H1 (cell line): ENCODE results near the gene ADM5. TPM values are rescaled to one million over a fixed set of nuclear protein-coding genes. Genes with fewer than 3 reads are reported as not detected.

Source experiments
- CTCF ChIA-PET: fragments of 300-600 bp; sonication (Branson Sonifier 250); formaldehyde crosslinking; loops from one replicate; lab custom pipeline; 2021; ENCODE audit not compliant: partially characterized antibody; lab: Charles Lee
- POLR2A ChIA-PET: fragments of 300-600 bp; sonication (Branson Sonifier 250); formaldehyde crosslinking; loops from one replicate; lab custom pipeline; 2021; ENCODE audit warnings: inconsistent platforms; ENCODE audit not compliant: partially characterized antibody; lab: Charles Lee
- DNase-seq, 2 experiments: peaks; one replicate each; pipeline versions ENCODE4 v3.0.0 to v3.0.0-alpha.2; 2010 to 2022; ENCODE audit warnings: low spot score in 2 of 2, low read depth in 1 of 2, mixed read lengths in 1 of 2
- FAIRE-seq: peaks from 2 replicates; lab custom pipeline; 2011; peaks lifted over from hg19 to GRCh38; lab: Jason Lieb, UNC
- H2AFZ ChIP-seq: 2 replicates; pipeline ENCODE4 v1.8.1; 2012; ENCODE audit warnings: low read length, inconsistent platforms
- H2AK5ac ChIP-seq: 2 replicates; pipeline ENCODE4 v1.6.1; 2013; ENCODE audit warnings: low read depth, low read length
- H2BK120ac ChIP-seq: replicated peaks from 2 replicates; pipeline ENCODE3; 2013; ENCODE audit warnings: low read depth, low read length, inconsistent platforms
- H2BK12ac ChIP-seq: 2 replicates; pipeline ENCODE4 v1.6.1; 2013; ENCODE audit warnings: low read depth, low read length
- H2BK15ac ChIP-seq: 2 replicates; pipeline ENCODE4 v1.6.1; 2013; ENCODE audit warnings: low read length
- H2BK20ac ChIP-seq: 2 replicates; pipeline ENCODE4 v1.6.1; 2013; ENCODE audit warnings: low read length
- H2BK5ac ChIP-seq: 2 replicates; pipeline ENCODE4 v1.6.1; 2013; ENCODE audit warnings: low read depth, low read length
- H3K14ac ChIP-seq: 2 replicates; pipeline ENCODE4 v1.6.1; 2013; ENCODE audit warnings: inconsistent platforms; ENCODE audit not compliant: insufficient read length
- H3K18ac ChIP-seq: 2 replicates; pipeline ENCODE4 v1.6.1; 2013; ENCODE audit warnings: low read length; ENCODE audit errors: extremely low read depth
- H3K23ac ChIP-seq: 2 replicates; pipeline ENCODE4 v1.6.1; 2013; ENCODE audit warnings: inconsistent platforms; ENCODE audit not compliant: insufficient read length
- H3K23me2 ChIP-seq: 2 replicates; pipeline ENCODE4 v1.6.1; 2013; ENCODE audit warnings: low read depth, low read length
- H3K27ac ChIP-seq: 2 replicates; pipeline ENCODE4 v1.6.1; 2011; ENCODE audit warnings: low read depth, low read length, inconsistent platforms
- H3K27me3 ChIP-seq, 4 experiments: replicated peaks in 1 of 4; 1 replicate in 1 of 4; 2 replicates in 3 of 4; pipeline versions ENCODE4 v1.6.1 to v1.8.1; 2011 to 2013; ENCODE audit warnings: low read length in 3 of 4, mild to moderate bottlenecking in 3 of 4, inconsistent platforms in 2 of 4, mixed read lengths in 2 of 4, moderate library complexity in 1 of 4; ENCODE audit not compliant: control insufficient read depth in 3 of 4, insufficient read depth in 3 of 4; ENCODE audit errors: extremely low read depth in 1 of 4
- H3K36me3 ChIP-seq, 4 experiments: 2 replicates each; pipeline versions ENCODE4 v1.6.1 to v1.8.1; 2011 to 2013; ENCODE audit warnings: mild to moderate bottlenecking in 4 of 4, low read length in 3 of 4, moderate library complexity in 2 of 4, control low read depth in 1 of 4, inconsistent platforms in 1 of 4; ENCODE audit not compliant: insufficient read depth in 4 of 4, control insufficient read depth in 2 of 4
- H3K4ac ChIP-seq: replicated peaks from 2 replicates; pipeline ENCODE3; 2013; ENCODE audit warnings: low read length, low read depth, mixed read lengths, inconsistent platforms; ENCODE audit not compliant: insufficient read length
- H3K4me1 ChIP-seq, 4 experiments: replicated peaks in 1 of 4; 1 replicate in 1 of 4; 2 replicates in 3 of 4; pipeline versions ENCODE4 v1.6.1 to v1.8.1; 2011 to 2013; ENCODE audit warnings: low read length in 3 of 4, inconsistent platforms in 2 of 4, mixed read lengths in 1 of 4; ENCODE audit not compliant: insufficient read depth in 4 of 4, control insufficient read depth in 3 of 4
- H3K4me2 ChIP-seq, 2 experiments: 2 replicates each; pipeline versions ENCODE4 v1.6.1 to v1.8.1; 2011 to 2013; ENCODE audit warnings: low read depth in 2 of 2, low read length in 2 of 2, control low read depth in 1 of 2, inconsistent platforms in 1 of 2, mild to moderate bottlenecking in 1 of 2; ENCODE audit not compliant: insufficient read depth in 1 of 2
- H3K4me3 ChIP-seq, 4 experiments: fragments of 200-600, 300-600 bp in 1 of 4; sonication (generic), shearing (Covaris generic), sonication (Bioruptor Twin) in 1 of 4; 2 replicates each; pipeline versions ENCODE4 v1.5.1 to v1.8.1; 2011 to 2016; ENCODE audit warnings: low read length in 4 of 4, low read depth in 3 of 4, control low read depth in 2 of 4, inconsistent platforms in 2 of 4, mild to moderate bottlenecking in 2 of 4, mixed read lengths in 1 of 4, moderate library complexity in 1 of 4; ENCODE audit not compliant: insufficient read depth in 2 of 4; ENCODE audit errors: extremely low read depth in 1 of 4
- H3K56ac ChIP-seq: replicated peaks from 2 replicates; pipeline ENCODE3; 2013; ENCODE audit warnings: low read depth, mild to moderate bottlenecking, mixed read lengths, low read length, inconsistent platforms; ENCODE audit not compliant: insufficient read length
- H3K79me1 ChIP-seq: 2 replicates; pipeline ENCODE4 v1.6.1; 2013; ENCODE audit warnings: low read depth, low read length, control low read depth
- H3K79me2 ChIP-seq, 2 experiments: 2 replicates each; pipeline versions ENCODE4 v1.6.1 to v1.8.1; 2012 to 2013; ENCODE audit warnings: low read length in 2 of 2, mild to moderate bottlenecking in 2 of 2, inconsistent platforms in 1 of 2; ENCODE audit not compliant: insufficient read depth in 2 of 2, control insufficient read depth in 1 of 2
- H3K9ac ChIP-seq, 4 experiments: replicated peaks in 1 of 4; 1 replicate in 1 of 4; 2 replicates in 3 of 4; pipeline versions ENCODE4 v1.6.1 to v1.8.1; 2011 to 2013; ENCODE audit warnings: low read depth in 3 of 4, low read length in 3 of 4, control low read depth in 2 of 4, mild to moderate bottlenecking in 2 of 4, moderate library complexity in 2 of 4, inconsistent platforms in 1 of 4; ENCODE audit errors: extremely low read depth in 1 of 4
- H3K9me3 ChIP-seq, 2 experiments: 2 replicates each; pipeline versions ENCODE4 v1.6.1 to v1.8.1; 2012 to 2013; ENCODE audit warnings: mild to moderate bottlenecking in 2 of 2, moderate library complexity in 2 of 2, control low read depth in 1 of 2, inconsistent platforms in 1 of 2, low read depth in 1 of 2, low read length in 1 of 2, mixed read lengths in 1 of 2; ENCODE audit not compliant: insufficient read depth in 2 of 2
- H4K20me1 ChIP-seq, 2 experiments: replicated peaks in 1 of 2; 2 replicates each; pipeline versions ENCODE3 to v1.8.1; 2011 to 2013; ENCODE audit warnings: inconsistent platforms in 2 of 2, low read length in 2 of 2, mild to moderate bottlenecking in 1 of 2; ENCODE audit not compliant: insufficient read depth in 2 of 2, control insufficient read depth in 1 of 2
- H4K5ac ChIP-seq: 2 replicates; pipeline ENCODE4 v1.6.1; 2013; ENCODE audit warnings: low read length, low read depth, mixed read lengths, inconsistent platforms; ENCODE audit not compliant: insufficient read length
- H4K8ac ChIP-seq: 2 replicates; pipeline ENCODE4 v1.8.0; 2013; ENCODE audit warnings: mild to moderate bottlenecking, moderate library complexity, low read length, inconsistent platforms; ENCODE audit not compliant: insufficient read depth; ENCODE audit errors: extremely low read depth
- H4K91ac ChIP-seq: replicated peaks from 2 replicates; pipeline ENCODE3; 2013; ENCODE audit warnings: low read length, mixed read lengths, inconsistent platforms; ENCODE audit not compliant: insufficient read length
- EP300 ChIP-seq, 2 experiments: IDR thresholded peaks; 1 replicate in 1 of 2; 2 replicates in 1 of 2; pipeline ENCODE4 v1.6.1; 2011 to 2012; ENCODE audit warnings: low read depth in 2 of 2, low read length in 2 of 2, mild to moderate bottlenecking in 2 of 2, borderline replicate concordance in 1 of 2, inconsistent platforms in 1 of 2, moderate library complexity in 1 of 2
- JUN ChIP-seq: IDR thresholded peaks from 2 replicates; pipeline ENCODE4 v1.6.1; 2011; ENCODE audit warnings: low read depth, mild to moderate bottlenecking, improper control_type of control experiment, low read length
- RBBP5 ChIP-seq: IDR thresholded peaks from 2 replicates; pipeline ENCODE4 v1.7.1; 2012; ENCODE audit warnings: low read depth, mild to moderate bottlenecking, inconsistent platforms, low read length, moderate library complexity, borderline replicate concordance
- SRF ChIP-seq: IDR thresholded peaks from 2 replicates; pipeline ENCODE4 v1.6.1; 2011; ENCODE audit warnings: mild to moderate bottlenecking, low read depth, low read length, moderate library complexity
- TEAD4 ChIP-seq: IDR thresholded peaks from 2 replicates; pipeline ENCODE4 v1.6.1; 2012; ENCODE audit warnings: low read depth, low read length, inconsistent platforms, mixed read lengths
- ZNF274 ChIP-seq: IDR thresholded peaks from 2 replicates; pipeline ENCODE4 v1.7.0; 2012; ENCODE audit warnings: low read length, borderline replicate concordance; ENCODE audit errors: extremely low read depth
- WGBS, 2 experiments: shearing (Covaris generic) in 1 of 2; methylation state at CpG; one replicate each; pipeline versions ENCODE4 v1.1.6 to v1.1.7; 2013 to 2015; ENCODE audit warnings: low lambda C conversion rate in 2 of 2, mixed read lengths in 2 of 2, inconsistent platforms in 1 of 2, low coverage in 1 of 2, missing lambda C conversion rate in 1 of 2; ENCODE audit not compliant: insufficient replicate concordance in 2 of 2, insufficient coverage in 1 of 2, insufficient read length in 1 of 2; ENCODE audit errors: extremely low coverage in 1 of 2, missing lambda C conversion rate in 1 of 2; 5-methylcytosine and 5-hydroxymethylcytosine counted together
- polyA plus RNA-seq, 7 experiments: library from polyadenylated mRNA; depleted of rRNA in 3 of 7; stranded (reverse) in 5 of 7; unstranded in 2 of 7; fragments of >200 nt in 5 of 7; fragments of 200-250 nt in 2 of 7; gene quantifications; 1 replicate in 5 of 7; 2 replicates in 1 of 7; 4 replicates in 1 of 7; pipeline versions ENCODE4 v1.2.1 to v1.2.3, GENCODE V29; 2011 to 2013; ENCODE audit warnings: missing spikeins in 2 of 7, mixed read lengths in 2 of 7
- total RNA-seq: library from RNA; stranded (reverse); fragmentation: NEBNext Ultra II Directional; extraction: Animal tissue kit (Norgen Biotek cat#: 25700); gene quantifications from 2 replicates; pipeline ENCODE4 v1.2.1, GENCODE V29; 2021

ADM5 gene
- total and polyA plus RNA-seq, 2 of the 8 experiments (the other 6 are each of a cell fraction or from before 2014, with no cell fraction given): 2.5 to 2.6 TPM

DNA sequence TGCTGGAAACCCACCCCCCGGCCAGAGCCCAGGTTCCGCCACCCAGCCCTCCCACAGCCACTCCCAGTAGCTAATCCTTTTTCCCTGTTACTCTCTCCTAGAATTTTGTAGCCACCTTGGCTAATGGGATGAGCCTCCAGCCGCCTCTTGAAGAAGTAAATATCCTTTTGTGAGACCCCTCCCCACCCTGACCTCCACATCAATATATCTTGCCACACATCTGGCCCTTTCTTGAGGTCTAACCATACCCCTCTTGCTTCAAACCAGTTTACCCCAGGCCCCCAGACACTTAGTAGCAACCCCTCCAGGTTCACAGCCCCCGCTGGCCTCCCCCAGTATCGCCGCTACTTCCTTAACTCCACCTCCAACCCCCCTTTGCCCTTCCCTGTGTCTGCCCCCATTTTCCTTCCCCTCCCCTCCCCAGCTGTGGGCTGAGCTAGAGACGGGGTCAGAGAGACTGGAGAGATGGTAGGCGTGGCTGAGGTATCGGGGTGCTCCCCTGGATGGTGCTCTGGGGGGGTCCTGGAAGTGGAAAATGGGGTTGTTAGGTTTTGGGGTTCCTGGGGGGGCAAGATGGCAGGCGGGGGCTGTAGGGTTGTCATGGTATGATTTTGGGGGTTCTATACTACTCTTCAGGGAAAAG is 9.5 kb upstream of the ADM5 start:
- no peak overlapping the region for H3K9ac ChIP-seq
- no peak overlapping the region for H4K91ac ChIP-seq
- no peaks in the 10 kb centered on the region for H3K27me3 ChIP-seq
- peaks cover 29 to 40% of the 10 kb centered on the region in 2 experiments for H4K20me1 ChIP-seq
- no peak overlapping the region for H2AK5ac ChIP-seq
- H4K8ac ChIP-seq: 0 out of 2 replicates have a peak overlapping the region, but pooled peaks have one; percentile 17
- DNase-seq: no peak
- no peak overlapping the region for H3K4ac ChIP-seq
- H3K18ac ChIP-seq: no peak overlapping the region
- no peak overlapping the region for H2BK20ac ChIP-seq
- no peak overlapping the region for H2AFZ ChIP-seq
- no peaks in the 10 kb centered on the region for H3K9me3 ChIP-seq
- ChIA-PET CTCF (interaction anchor here (0.7 to 3.2 kb wide), 14 partner anchors 8 to 1507 kb away, joined by 3 to 23 read pairs (median 4); partner anchors contain the start of genes ADM5, BCL2L12, CPT1C and IRF3), POLR2A (interaction anchor here (0.6 to 14.5 kb wide), 14 partner anchors 10 to 196 kb away, joined by 3 to 275 read pairs (median 5); partner anchors contain the start of genes ADM5, BCL2L12, CPT1C and IRF3)
- no peak overlapping the region for H3K14ac ChIP-seq
- H3K56ac ChIP-seq: no peak overlapping the region
- peaks cover 17 to 50% of the 10 kb centered on the region in 2 experiments for H3K79me2 ChIP-seq
- peak overlapping the region in 1 of 4 experiments; percentile 45; a peak in 2 of 8 replicates for H3K4me3 ChIP-seq
- TF ChIP-seq ZNF274 (no peak), EP300 (IDR thresholded peaks at IDR 0.05; ENCODE audit: borderline replicate concordance in 1 of 2, low read depth in 2 of 2, low read length in 2 of 2) (no peak), JUN (no peak), RBBP5 (no peak), TEAD4 (no peak), SRF (no peak)
- H3K23me2 ChIP-seq: peaks cover 4% of the 10 kb centered on the region
- peaks cover 17 to 30% (median 27%) of the 10 kb centered on the region in 4 experiments for H3K36me3 ChIP-seq
- no peak overlapping the region for H2BK15ac ChIP-seq
- H3K79me1 ChIP-seq: peaks cover 9% of the 10 kb centered on the region
- H3K4me2 ChIP-seq: peak overlapping the region; percentile 58 to 60
- no peak overlapping the region for H3K23ac ChIP-seq
- no peak for FAIRE-seq
- H3K27ac ChIP-seq: 0 out of 2 replicates have a peak overlapping the region, but pooled peaks have one; percentile 48
- H2BK12ac ChIP-seq: no peak overlapping the region
- no peak overlapping the region for H2BK120ac ChIP-seq
- 73% methylated on average over 10 of the region's 10 CpGs; no CpG with 5 or more reads in 1 of the 2 experiments for WGBS, 2 experiments
- H3K4me1 ChIP-seq: peaks cover 2 to 17% (median 11%) of the 10 kb centered on the region in 4 experiments
- H2BK5ac ChIP-seq: no peak overlapping the region
- peak overlapping the region; percentile 19 for H4K5ac ChIP-seq
